SW 1271 (cell line): ENCODE results near the gene CTNND2.

Experiments
- DNase-seq, 2 experiments: peaks; one replicate each; lab custom pipeline; 2025; lab: John Stamatoyannopoulos, UW

The CTNND2 gene

DNA sequence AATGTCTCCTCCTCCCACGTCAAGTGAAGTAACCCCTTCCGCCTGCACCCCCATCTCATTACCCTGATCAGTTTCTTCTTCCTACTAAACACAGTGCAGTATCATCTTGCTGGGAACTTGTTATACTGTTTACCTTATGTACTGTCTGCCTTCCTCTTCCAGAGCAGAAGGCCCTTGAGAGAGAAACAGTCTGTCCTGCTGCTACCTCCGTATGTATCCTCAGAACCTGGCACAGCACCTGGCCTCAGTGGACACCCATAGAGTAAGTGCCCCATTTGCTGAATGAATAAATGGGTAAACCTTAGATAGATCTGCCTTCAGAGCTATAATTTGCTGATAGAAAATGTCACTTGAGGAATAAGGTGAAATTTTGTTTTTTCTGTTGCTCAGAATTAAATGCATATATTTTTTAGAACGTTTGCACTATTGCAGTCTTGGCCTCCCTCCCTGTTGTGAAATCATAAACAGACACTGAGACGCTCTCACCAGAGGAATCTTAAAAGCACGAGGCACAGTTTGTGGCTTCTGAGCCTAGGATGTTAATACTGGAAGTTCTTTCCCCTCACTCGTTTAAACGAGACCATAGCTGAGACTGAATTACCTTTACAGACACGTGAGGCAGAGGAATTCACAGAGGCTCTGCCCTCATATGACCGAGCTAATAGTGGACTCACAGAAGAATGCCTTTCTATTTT, 920.1 kb downstream of the CTNND2 start:
- DNase-seq: no peak

DNA sequence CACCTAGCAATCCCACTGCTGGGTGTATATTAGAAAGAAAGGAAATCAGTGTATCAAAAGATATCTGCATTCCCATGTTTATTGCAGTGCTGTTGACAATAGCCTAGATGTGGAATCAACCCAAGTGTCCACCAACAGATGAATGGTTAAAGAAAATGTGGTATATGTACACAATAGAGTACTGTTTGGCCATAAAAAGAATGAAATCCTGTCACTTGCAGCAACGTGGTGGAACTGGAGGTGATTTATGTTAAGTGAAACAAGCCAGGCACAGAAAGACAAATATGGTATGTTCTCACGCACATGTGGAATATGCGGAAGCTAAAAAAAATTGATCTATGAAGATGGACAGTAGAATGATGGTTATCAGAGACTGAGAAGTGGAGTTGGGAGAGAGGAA, 921.6 kb downstream of the CTNND2 start:
- DNase-seq: no peak

GRCh38 chr5:10981932-10982331, 922.3 kb downstream of the CTNND2 start:
- no peak for DNase-seq

DNA sequence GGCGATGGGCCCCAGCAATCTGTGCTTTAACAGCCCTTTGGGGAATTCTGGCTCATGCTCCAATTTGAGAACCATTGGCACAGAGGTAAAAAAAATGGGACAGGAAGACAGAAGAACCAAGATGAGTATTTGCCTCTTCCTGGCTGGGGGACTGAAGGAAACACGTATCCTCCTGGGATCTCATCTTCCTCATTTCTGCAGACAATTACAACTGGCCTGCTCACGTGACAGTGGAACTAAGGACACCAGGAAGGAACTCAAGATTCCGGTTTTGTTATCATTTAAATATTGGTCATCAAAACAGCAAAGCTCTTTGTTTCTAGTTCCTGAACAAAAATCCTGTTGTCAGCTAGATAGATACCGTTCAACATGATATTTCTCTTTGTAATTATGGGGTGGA, 927.2 kb downstream of the CTNND2 start:
- no peak for DNase-seq

DNA sequence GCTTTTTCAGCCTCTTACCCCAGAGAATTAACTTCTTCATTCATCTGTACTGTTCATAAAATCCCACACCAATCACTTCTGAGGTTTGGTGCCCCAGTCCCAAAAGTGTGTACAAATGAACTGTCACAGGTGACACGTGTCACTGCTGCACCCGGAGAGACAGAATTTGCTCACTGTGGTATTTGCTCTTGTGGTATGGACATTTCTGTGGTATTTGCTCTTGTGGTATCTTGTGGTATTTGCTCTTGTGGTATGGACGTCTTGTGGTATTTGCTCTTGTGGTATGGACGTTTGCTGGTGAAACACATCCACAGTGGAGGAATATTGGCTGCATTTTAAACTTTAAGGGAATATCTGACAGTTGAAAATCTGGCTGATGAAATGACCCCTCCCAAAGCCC, 928.3 kb downstream of the CTNND2 start:
- no peak for DNase-seq

DNA sequence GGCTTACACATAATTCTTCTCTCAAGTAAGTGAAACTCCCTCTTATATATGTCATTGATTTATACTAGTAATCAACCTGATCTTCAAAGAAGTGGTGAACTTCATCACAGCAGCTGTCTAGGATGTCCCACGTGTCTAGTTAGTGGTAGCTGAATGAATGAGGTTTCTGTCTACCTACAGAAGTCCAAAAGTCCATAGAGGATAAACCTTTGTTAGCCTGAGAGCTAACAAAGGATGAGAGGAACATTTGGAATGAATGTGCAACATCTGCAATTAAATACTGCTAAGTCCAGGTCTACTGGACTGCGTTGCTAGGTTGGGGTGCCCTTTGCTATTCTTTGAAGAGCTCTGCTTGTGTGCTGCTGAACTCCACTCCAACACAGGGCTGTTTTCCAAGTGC, 929.4 kb downstream of the CTNND2 start:
- DNase-seq: no peak

DNA sequence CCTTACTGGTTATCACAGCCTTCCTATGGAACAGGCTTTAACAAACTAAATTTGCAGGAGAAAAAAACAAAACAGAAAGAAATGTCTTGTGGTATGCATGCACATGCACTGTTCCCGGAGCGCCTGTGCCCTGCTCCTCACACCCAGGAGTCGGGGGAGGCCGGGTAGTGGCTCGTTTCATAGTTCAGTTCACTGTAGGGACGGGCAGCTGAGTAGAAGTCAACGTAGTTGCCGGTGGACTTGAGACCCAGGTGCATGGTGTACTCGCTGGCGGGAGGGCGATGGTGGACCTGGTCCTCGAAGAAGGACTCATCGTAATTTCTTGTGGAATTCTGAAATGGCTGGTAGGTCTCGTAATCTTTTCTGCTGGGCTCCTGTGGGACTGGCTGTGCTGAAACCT, 930.9 kb downstream of the CTNND2 start:
- DNase-seq: no peak

DNA sequence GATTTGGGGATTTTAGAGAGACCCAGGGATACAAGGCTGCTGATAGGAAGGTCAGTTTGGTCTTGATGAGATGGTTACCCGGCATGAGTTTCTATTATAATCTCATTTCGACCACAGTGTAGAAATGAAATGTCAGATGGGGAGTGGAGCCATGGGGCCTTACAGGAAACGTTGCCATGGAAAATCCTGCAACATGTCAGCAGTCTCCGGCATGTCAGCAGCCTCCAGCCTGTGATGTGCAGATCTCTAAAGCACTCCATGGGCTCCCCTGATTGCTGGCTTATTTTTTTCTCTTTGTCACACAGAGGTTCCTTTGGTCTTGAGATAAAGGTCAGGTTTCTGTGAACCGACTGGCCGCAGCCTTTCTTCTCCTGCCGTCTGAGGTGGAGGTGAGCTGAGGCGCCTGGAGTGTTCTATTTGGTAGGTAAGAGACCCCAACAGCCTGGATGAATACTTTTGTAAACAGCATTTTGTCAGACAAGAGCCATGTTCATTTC, 934.5 kb downstream of the CTNND2 start:
- no peak for DNase-seq

DNA sequence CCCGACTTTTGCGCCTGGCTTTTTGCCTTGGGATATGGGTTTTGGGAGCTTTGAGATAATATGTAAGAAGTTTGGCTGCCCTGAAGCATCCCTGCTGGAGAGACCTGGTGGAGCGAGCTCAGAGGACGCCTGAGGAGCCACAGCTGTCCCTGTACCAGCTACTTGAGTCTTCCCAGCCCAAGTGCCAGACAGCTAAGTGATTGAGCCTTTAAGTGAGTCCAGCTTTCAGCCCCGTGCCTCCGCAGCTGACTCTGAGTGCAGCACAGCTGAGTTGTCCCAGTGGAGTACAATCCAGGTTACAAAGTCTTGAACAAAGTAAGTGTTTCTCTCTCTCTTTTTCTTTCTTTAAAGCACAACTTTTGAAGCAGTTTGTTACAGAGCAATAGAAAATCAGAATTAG, 939.4 kb downstream of the CTNND2 start:
- DNase-seq: no peak

- no peak for DNase-seq
These were observed 945.5 kb downstream of the CTNND2 start for GRCh38 chr5:10958728-10959127.

DNA sequence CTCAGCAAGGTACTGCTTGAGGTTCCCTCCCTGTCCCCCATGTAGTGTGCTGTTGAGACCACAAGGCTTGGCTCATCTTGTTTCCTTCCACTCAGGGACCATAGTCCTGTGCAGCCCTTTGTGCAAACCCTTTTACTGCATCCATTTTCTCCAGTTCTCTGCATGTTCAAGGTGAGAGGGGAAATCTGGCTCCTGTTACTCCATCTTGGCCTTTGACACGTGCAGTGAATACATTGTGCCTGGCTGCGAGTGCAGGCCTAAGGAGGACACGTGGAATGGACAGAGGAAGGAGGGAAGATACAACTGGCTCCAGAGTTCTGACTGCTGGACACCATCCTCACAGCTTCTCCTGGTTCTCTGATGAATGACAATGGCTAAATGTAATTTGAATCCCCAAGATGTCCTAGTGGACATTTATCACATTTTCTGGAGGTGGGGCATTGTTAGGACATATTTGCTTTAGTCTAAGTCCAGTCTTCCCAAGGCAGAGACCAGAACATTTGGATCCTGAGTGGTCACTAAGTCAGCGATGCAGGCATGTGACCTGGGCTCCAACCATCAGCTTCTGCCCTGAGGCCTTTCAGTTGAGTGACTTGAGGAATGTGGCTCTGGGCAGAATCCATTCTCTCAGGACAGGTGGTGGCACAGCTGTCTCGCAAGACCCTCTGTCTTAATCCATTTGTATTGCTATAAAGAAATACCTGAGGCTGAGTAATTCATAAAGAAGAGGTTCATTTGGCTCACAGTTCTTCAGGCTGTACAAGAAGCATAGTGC, 954.2 kb downstream of the CTNND2 start:
- DNase-seq: no peak

DNA sequence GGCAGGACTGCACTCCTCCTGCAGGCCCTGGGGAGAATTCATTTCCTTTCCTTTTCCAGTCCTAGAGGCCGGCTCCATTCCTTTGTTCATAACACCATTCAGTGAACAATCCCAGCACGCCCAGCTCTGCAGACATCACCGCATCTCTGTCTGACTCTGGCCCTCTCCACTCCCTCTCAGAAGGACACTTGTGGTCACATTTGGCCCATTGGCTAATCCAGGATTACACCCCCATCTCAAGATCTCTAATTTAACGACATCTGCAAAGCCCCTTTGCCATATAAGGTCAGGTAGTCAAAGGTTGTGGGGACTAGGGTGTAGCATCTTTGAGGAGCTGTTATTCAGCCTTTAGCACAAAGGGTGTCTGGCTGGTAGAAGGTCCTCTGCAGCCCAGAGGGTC, 958.2 kb downstream of the CTNND2 start:
- DNase-seq: no peak

- DNase-seq: no peak
These were observed 962.3 kb downstream of the CTNND2 start for GRCh38 chr5:10941900-10942299.

GRCh38 chr5:10936081-10936855, 968.0 kb downstream of the CTNND2 start:
- DNase-seq: no peak

- DNase-seq: no peak
These were observed 968.7 kb downstream of the CTNND2 start for GRCh38 chr5:10935536-10935935.

- no peak for DNase-seq
These were observed 969.4 kb downstream of the CTNND2 start for GRCh38 chr5:10934783-10935355.

- DNase-seq: no peak
These were observed 971.1 kb downstream of the CTNND2 start for GRCh38 chr5:10933121-10933520.

DNA sequence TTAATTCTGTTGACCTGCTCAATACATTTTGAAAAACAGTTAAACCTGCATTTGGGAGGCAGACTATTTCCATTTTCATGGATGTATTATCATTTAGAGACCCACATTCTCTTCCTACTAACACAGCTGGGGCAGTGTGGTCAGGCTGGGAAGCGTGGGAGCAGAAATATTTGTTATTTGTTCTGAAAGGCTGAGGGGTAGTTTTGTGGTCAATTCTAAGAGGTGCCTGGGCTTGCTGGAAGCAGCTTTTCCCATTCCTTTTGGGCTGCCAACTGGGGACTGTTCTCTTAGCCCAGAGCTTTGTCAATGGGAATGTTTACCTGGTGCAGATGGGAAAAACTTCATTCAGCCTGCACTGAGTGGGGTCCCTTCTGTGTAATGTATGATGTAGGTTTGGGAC, 971.8 kb downstream of the CTNND2 start:
- no peak for DNase-seq

DNA sequence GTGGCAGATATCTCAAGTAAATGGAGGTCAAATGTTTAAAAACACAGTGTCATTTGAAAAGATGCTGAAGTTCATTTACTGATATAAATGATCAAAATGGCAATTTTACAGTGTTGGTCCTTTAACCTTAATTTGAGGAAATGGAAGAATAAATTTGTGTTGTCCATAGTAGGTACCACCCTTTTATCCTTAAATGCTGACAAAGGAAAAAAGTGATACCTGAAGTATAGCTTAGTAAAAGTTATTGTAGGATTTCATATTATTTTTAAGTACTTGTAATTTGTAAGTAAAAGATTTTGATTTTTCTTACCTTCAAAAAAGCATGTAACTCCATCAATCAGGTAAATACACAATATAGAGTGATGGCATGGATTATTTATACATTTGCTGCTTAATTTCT, 976.6 kb downstream of the CTNND2 start:
- DNase-seq: no peak

DNA sequence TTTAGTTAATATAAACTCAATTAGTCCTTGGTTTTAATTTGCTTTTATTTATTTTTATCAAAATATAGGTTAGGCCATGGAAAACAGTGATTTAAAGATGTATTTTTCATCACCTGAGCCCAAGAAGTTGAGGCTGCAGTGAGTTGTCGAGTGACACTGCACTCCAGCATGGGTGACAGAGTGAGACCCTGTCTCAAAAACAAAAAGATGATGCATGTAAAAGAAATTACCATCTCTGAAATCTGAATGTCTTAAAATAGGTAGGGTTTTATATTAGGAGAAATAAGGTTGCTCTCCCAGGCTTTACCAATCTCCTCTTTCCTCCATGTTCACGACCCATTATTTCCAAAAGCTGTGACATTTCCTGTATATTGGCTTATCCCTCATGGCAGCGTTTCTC, 980.9 kb downstream of the CTNND2 start:
- DNase-seq: no peak
